ENCODE measurements around the gene EPSTI1.

- TF ChIP-seq CTCF (conservative IDR thresholded peaks at IDR 0.05 in 1 of 2, IDR thresholded peaks at IDR 0.05 in 1 of 2; ENCODE audit: extremely low read depth in 1 of 2, insufficient read depth in 1 of 2, low read depth in 1 of 2, low read length in 2 of 2) (no peak), EZH2 (IDR thresholded peaks at IDR 0.05; ENCODE audit: borderline replicate concordance, low read length) (no peak)
Measured at GRCh38 chr13:43000676-43001075, 8.6 kb upstream of the EPSTI1 start.
